Brain microvascular endothelial cell (primary cell): ENCODE measurements around the gene MEX3B.

ENCODE experiments used
- DNase-seq: peaks from one replicate; pipeline ENCODE4 v3.0.0-alpha.2; 2020
- H3K27ac ChIP-seq: fragments of 250-450 bp; sonication (Bioruptor Pico); 2 replicates; pipeline ENCODE4 v1.5.1; 2020; ENCODE audit warnings: mild to moderate bottlenecking, moderate library complexity
- H3K27me3 ChIP-seq: fragments of 250-450 bp; sonication (Bioruptor Pico); replicated peaks from 2 replicates; pipeline ENCODE4 v1.5.1; 2020; ENCODE audit warnings: mild to moderate bottlenecking
- H3K36me3 ChIP-seq: fragments of 250-450 bp; sonication (Bioruptor Pico); replicated peaks from 2 replicates; pipeline ENCODE4 v1.5.1; 2020; ENCODE audit warnings: mild to moderate bottlenecking
- H3K4me3 ChIP-seq: 2 replicates; pipeline ENCODE4 v1.5.1; 2011; ENCODE audit warnings: low read depth, mild to moderate bottlenecking, control low read depth, low read length, moderate library complexity
- in situ Hi-C: cut with HindIII; loops from 2 replicates; pipeline ENCODE4 v1.10.0; 2017; ENCODE audit warnings: low sequenced_read_pairs, low pct_ligation_motif_present
- TF ChIP-seq, protein P1 (sequence below): IDR thresholded peaks from 2 replicates; pipeline ENCODE4 v1.5.1; 2011; ENCODE audit warnings: low read depth, mild to moderate bottlenecking, moderate library complexity, low read length, control low read depth, inconsistent platforms; ENCODE audit errors: missing control alignments

MEX3B gene

GRCh38 chr15:82043130-82043673, 2.6 kb downstream of the MEX3B start:
- DNase-seq: no peak
- TF ChIP-seq, protein P1, sequence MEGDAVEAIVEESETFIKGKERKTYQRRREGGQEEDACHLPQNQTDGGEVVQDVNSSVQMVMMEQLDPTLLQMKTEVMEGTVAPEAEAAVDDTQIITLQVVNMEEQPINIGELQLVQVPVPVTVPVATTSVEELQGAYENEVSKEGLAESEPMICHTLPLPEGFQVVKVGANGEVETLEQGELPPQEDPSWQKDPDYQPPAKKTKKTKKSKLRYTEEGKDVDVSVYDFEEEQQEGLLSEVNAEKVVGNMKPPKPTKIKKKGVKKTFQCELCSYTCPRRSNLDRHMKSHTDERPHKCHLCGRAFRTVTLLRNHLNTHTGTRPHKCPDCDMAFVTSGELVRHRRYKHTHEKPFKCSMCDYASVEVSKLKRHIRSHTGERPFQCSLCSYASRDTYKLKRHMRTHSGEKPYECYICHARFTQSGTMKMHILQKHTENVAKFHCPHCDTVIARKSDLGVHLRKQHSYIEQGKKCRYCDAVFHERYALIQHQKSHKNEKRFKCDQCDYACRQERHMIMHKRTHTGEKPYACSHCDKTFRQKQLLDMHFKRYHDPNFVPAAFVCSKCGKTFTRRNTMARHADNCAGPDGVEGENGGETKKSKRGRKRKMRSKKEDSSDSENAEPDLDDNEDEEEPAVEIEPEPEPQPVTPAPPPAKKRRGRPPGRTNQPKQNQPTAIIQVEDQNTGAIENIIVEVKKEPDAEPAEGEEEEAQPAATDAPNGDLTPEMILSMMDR: no peak
- H3K27ac ChIP-seq: no peak overlapping the region
- peak overlapping the region; percentile 83 for H3K4me3 ChIP-seq
- in situ Hi-C loops: no loop called here
- H3K36me3 ChIP-seq: peaks cover 12% of the 10 kb centered on the region
- H3K27me3 ChIP-seq: no peaks in the 10 kb centered on the region

DNA sequence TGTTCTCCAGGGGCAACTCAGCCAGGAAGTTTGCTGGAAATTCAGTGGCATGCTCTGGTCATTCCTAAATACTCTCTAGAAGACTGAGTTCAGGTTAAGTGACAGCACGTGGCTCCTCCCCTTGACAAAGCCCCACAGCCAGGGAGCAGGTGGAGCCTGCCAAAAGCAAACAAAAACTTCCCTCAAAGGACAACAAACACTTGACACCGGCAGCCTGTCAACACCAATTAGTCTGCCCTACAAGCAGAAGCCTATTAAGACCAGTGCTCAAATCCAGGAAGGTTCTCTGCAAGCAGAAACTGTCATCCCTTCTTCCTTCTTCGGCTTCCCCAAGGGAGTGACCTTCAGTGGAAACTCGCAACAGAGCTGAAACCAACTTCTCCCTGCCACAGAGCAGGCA, 5.0 kb downstream of the MEX3B start:
- Histone ChIP-seq H3K27ac (no peak overlapping the region), H3K4me3 (no peak overlapping the region), H3K27me3 (no peaks in the 10 kb centered on the region), H3K36me3 (peaks cover 12% of the 10 kb centered on the region)
- no peak for DNase-seq
- in situ Hi-C loops: no loop called here
- TF ChIP-seq, protein P1: no peak

- in situ Hi-C loops: no loop called here
- Histone ChIP-seq H3K27me3 (no peaks in the 10 kb centered on the region), H3K4me3 (no peak overlapping the region), H3K36me3 (peaks cover 12% of the 10 kb centered on the region), H3K27ac (no peak overlapping the region)
- no peak for DNase-seq
- TF ChIP-seq, protein P1: no peak
Observed at GRCh38 chr15:82040390-82040789, 5.4 kb downstream of the MEX3B start.

DNA sequence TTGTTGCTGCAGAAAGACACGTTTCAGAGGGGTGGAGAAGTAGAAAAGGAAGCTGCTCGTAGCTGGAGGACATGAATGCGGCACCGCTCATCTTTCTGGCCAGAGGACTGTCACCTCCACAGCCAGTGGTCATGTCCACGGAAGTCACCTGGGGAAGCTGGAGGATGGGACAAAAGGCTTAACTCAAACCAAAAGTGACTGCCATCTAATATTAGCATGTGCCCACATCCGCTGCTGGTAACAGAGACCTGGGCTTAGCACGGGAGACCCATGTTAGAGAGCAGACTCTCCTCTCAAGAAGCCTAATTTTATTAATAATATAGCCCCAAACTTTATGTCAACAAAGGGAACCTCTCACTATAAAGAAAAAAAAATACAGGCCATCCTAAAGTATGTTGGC, 5.9 kb downstream of the MEX3B start:
- no peak for DNase-seq
- TF ChIP-seq, protein P1: no peak
- Histone ChIP-seq H3K27ac (no peak overlapping the region), H3K36me3 (peaks cover 12% of the 10 kb centered on the region), H3K4me3 (no peak overlapping the region), H3K27me3 (no peaks in the 10 kb centered on the region)
- in situ Hi-C loops: no loop called here

- no peak overlapping the region for H3K4me3 ChIP-seq
- H3K27me3 ChIP-seq: no peaks in the 10 kb centered on the region
- TF ChIP-seq, protein P1: no peak
- DNase-seq: no peak
- H3K27ac ChIP-seq: no peak overlapping the region
- H3K36me3 ChIP-seq: no peaks in the 10 kb centered on the region
- in situ Hi-C loops: no loop called here
Observed at GRCh38 chr15:82036461-82036860, 9.4 kb downstream of the MEX3B start.

DNA sequence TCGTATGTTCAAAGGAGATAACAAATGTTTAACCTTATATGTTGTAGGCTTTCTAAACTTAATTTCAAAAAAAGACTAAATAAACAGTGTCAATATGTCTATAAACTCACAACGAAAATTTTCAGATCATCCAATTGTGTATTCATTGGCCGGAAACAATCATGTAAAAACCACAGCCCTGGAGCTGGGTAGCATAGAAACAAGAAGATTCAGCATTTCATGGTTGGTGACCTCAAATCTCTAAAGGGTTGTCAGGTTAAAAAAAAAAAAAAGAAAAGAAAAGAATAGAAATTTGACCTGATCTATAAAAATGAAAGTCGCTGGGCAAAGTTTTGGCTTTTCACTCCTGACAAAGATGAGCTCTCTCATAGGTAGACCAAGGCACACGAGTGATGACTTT, 13.9 kb downstream of the MEX3B start:
- TF ChIP-seq, protein P1: no peak
- no peak overlapping the region for H3K27ac ChIP-seq
- H3K36me3 ChIP-seq: no peaks in the 10 kb centered on the region
- H3K27me3 ChIP-seq: no peaks in the 10 kb centered on the region
- in situ Hi-C loops: no loop called here
- H3K4me3 ChIP-seq: no peak overlapping the region
- no peak for DNase-seq
